T-helper 22 cell (primary cell): ENCODE measurements around the gene LRRC37A.
"Not testable (repeated sequence)": the region's sequence is repeated elsewhere in the genome, so short reads cannot be mapped to it uniquely, and the experiment has no call there.

Source experiments
- DNase-seq: peaks from one replicate; pipeline ENCODE4 v3.0.0-alpha.2; 2020; ENCODE audit warnings: low read depth

The LRRC37A gene

GRCh38 chr17:46287587-46287986 is 7.3 kb upstream of the LRRC37A start:
- DNase-seq, result not testable (repeated sequence)

- DNase-seq, result not testable (repeated sequence)
Measured at GRCh38 chr17:46290906-46291546, 3.9 kb upstream of the LRRC37A start.

- not testable (repeated sequence) for DNase-seq
Measured at GRCh38 chr17:46291618-46292017, 3.3 kb upstream of the LRRC37A start.

GRCh38 chr17:46341220-46341619 is 46.3 kb downstream of the LRRC37A start:
- not testable (repeated sequence) for DNase-seq

- not testable (repeated sequence) for DNase-seq
Measured at GRCh38 chr17:46342131-46342530, 47.2 kb downstream of the LRRC37A start.

- DNase-seq, result not testable (repeated sequence)
Measured at GRCh38 chr17:46348345-46348744, 53.4 kb downstream of the LRRC37A start.

GRCh38 chr17:46349060-46349459 is 54.1 kb downstream of the LRRC37A start:
- DNase-seq, result not testable (repeated sequence)

GRCh38 chr17:46353856-46354255 is 58.9 kb downstream of the LRRC37A start:
- DNase-seq, result not testable (repeated sequence)

- not testable (repeated sequence) for DNase-seq
Measured at GRCh38 chr17:46361145-46361735, 66.3 kb downstream of the LRRC37A start.

GRCh38 chr17:46361755-46362154 is 66.8 kb downstream of the LRRC37A start, which contains the start of gene ARL17B:
Gene ARL17B, minus strand, starts transcription at chr17:46361766. Its CDS starts 3,369 bp downstream, at chr17:46358397.
- peak; percentile 77 for DNase-seq

- not testable (repeated sequence) for DNase-seq
Measured at GRCh38 chr17:46367520-46367919, 72.6 kb downstream of the LRRC37A start.

- DNase-seq, result not testable (repeated sequence)
Measured at GRCh38 chr17:46372236-46373229, 77.6 kb downstream of the LRRC37A start.

- not testable (repeated sequence) for DNase-seq
Measured at GRCh38 chr17:46373418-46373817, 78.5 kb downstream of the LRRC37A start.

GRCh38 chr17:46383118-46383517 is 88.2 kb downstream of the LRRC37A start:
- DNase-seq, result not testable (repeated sequence)

- DNase-seq, result not testable (repeated sequence)
Measured at GRCh38 chr17:46385491-46385890, 90.6 kb downstream of the LRRC37A start.
